CD4-positive, alpha-beta T cell treated with Interleukin-17A for 4 hours (primary cell): Measurements from ENCODE around the gene SKA2.
"Not testable (repeated sequence)": the region's sequence is repeated elsewhere in the genome, so short reads cannot be mapped to it uniquely, and the experiment has no call there.

Experiments
- DNase-seq: peaks from one replicate; pipeline ENCODE4 v3.0.0-alpha.2; 2020; ENCODE audit warnings: mixed read lengths

SKA2 gene

GRCh38 chr17:59094861-59095530 is 60.0 kb downstream of the SKA2 start:
- no peak for DNase-seq

- no peak for DNase-seq
Measured at GRCh38 chr17:59093702-59094231, 61.2 kb downstream of the SKA2 start.

- no peak for DNase-seq
Measured at GRCh38 chr17:59093145-59093701, 61.8 kb downstream of the SKA2 start.

GRCh38 chr17:59090593-59090992 is 64.4 kb downstream of the SKA2 start:
- not testable (repeated sequence) for DNase-seq

- no peak for DNase-seq
Measured at GRCh38 chr17:59084154-59084553, 70.8 kb downstream of the SKA2 start.

GRCh38 chr17:59074494-59074893 is 80.5 kb downstream of the SKA2 start:
- no peak for DNase-seq

- no peak for DNase-seq
Measured at GRCh38 chr17:59073972-59074371, 81.0 kb downstream of the SKA2 start.

GRCh38 chr17:59069856-59070255 is 85.1 kb downstream of the SKA2 start:
- DNase-seq = no peak

GRCh38 chr17:59067756-59068155 is 87.2 kb downstream of the SKA2 start:
- DNase-seq = no peak

- no peak for DNase-seq
Measured at GRCh38 chr17:59067340-59067739, 87.6 kb downstream of the SKA2 start.

- no peak for DNase-seq
Measured at GRCh38 chr17:59062509-59062908, 92.5 kb downstream of the SKA2 start.
